T-helper 22 cell (primary cell): ENCODE data around the gene R3HCC1L.

Source experiments
- DNase-seq: peaks from one replicate; pipeline ENCODE4 v3.0.0-alpha.2; 2020; ENCODE audit warnings: low read depth

The R3HCC1L gene

DNA sequence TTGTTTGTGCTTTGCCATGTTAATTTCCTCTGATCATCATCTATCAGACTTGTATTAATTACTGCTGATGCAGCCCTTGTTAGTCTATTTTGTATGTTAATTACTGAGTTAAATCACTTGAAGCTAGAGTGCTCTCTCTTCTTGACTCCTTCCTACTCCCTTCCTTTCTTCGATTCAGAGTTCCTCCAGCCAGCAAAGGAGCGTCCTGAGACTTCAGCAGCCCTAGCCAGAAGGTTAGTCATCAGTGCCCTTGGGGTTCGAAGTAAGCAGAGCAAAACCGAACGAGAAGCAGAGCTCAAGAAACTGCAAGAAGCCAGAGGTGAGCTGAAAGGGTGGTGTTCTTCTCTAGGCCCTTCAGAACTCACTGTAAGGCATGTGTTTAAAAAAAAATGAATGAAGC, 101.4 kb downstream of the R3HCC1L start:
- DNase-seq = no peak

DNA sequence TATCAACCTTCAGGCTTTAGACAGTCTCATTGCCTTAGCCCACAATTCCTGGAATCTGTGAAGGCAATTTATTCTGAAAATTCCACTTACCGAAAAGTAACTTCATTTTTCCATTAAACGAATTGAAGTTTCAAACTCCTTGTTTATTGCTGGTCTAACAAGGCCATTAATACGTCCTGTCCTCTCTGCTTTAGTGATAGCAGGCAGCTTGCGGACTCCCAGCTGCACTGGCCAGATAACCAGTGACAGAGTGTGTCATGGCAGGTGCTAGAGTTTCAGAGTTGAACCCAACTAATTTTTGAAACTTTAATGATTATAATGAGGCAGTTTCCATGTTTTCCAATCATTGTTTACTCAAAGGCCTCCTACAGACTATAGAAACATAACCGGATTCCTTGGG, 102.4 kb downstream of the R3HCC1L start:
- DNase-seq = no peak

DNA sequence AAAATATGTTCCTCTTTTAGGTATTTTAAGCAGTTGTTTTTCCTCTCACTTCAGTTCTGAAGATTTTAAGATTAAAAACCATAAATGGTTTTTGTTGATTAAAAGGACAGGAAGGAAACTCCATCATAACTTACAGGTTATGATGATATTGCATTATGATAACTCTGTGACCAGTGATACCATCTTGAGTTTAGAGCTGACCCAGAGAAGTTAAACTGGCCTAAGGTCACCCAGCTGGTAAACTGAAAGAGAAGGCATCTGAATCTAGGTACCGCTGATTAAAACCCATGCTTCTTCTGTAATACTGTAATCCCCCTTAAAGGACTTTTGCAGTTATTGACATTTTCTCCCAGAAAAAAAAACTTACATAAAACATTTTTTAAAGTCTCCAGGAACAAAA, 103.9 kb downstream of the R3HCC1L start:
- DNase-seq = no peak

DNA sequence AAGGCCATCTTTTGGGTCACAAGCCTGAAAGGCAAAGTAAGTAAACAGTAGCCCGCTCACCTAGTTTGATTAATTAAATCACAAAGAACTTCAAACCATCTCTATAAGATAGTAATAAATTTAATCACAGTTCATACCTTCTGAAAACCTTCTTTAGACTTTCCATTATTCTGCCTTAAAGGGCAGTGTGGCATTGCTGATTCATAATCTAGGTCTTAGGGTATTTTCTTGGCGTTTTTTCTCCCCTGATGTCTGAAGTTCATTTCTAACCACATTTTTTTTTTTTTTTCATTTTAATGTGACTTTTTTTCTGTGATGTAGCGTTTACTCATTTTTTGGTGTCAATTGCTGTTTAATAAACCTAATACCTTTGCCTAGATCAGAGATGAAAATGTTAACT, 106.1 kb downstream of the R3HCC1L start:
- DNase-seq = no peak

DNA sequence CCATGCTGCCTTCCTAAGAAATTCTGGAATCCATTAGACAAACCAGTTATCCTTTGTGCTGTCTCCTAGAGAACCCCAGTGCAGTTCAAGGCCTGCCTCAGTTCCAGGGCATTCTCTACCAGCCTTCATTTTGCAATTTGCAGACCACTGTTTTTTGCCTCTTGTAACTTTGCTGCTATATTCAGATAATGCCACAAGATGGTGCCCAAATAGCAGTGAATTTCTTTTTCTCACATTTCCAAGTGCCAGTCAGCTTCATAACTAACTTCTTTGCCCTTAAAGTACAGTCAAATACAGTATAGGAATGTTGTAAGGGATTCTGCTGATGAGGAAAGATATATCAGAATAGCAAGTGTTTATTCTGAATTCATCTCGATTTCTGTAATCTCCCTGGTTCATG, 108.4 kb downstream of the R3HCC1L start:
- no peak for DNase-seq

DNA sequence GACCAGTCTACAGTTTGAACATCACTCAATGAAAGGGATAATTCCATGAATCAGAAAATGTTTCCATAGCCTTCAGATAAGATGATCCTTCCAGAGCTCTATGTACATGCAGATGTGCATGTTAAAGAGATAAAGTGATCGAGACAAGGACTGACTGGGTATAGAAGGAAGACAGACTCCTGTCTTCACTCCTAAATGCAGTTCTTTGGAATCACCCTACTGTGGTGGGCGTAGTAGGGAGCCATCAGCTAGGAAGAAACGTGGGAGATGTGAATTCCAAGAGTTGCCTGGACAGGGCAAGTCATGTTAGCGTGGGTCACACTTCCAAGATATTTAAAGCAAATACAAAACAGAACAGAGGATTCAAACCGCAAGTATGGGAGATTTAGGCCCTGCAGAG, 109.7 kb downstream of the R3HCC1L start:
- no peak for DNase-seq

DNA sequence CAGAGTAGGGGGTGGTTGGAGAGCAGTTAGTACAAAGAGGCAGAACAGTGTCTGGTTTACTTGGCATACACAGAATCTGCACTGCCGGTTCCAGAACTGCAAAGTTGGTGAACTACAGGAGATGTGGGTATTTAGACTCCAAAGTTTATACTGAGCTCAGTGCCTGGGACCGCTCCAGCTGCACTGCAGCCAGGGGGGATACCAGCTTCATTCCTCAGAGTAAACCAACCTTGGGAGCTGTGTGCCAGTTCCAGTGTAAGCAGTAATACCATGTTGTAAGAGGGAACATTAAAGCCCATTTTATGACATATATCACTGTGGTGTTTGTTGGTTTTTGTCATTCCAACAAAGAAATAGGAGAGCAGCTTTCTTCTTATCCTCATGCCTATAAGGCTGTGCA, 110.1 kb downstream of the R3HCC1L start:
- DNase-seq = no peak

DNA sequence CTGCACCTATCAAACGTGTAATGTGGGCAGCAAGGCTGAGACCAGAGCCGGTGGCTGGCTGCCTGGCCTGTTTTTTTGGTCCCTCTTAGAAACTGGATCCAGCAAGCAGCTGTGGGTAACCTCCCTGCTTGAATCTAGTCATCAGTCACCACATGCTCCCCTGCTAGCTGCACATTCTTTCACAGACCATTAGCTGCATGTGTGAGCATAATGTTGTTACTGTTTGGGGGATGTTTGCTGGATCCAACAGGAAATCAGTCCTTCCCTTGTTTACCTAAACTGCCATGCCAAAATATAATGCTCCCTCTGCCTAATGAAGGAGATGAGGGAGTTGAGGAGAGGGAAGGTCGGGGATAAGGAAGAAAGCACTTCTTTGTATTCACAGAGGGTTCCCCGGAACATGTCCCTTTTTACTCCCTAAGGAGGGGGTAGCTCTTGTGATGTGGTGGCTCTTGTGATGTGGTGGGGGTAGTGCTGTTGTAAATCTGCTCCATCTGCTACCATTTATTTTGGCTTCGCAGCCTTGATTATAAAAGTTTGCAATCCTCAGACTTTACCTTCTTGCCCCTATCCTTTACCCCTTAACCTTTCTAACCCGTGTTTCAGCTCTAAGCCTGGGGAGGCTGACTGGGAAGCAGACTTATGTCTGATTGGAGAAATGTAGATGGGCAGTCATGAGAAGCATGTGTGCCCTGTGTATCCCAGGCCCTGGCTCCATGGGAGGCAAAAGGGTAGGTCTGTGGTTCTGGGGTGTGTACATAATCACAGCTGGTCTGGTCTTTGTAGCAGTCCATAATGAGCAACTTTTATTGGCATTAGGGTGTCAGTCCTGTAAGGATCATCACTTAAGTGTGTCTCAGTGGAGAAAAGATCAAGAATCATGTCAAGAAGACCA, 112.7 kb downstream of the R3HCC1L start:
- DNase-seq = no peak

DNA sequence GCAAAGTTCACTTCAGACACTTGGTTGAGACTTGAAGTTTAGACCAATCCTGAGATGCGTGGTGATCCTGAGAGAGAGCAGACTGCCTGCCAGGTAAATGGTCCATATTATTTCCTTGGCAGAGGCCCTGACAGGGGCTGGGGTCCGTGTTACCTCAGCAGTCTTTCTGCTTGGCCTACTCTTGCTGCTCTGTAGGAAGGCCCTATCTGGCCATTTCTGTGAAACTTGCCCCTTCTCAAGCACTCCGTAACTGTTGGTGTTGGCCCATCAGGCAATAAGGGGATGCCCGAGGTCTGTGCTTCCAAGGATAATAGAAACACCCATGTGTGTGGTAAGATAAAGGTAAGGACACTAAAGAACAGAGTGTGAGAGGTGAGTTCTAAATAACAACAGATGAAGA, 113.6 kb downstream of the R3HCC1L start:
- DNase-seq = no peak

DNA sequence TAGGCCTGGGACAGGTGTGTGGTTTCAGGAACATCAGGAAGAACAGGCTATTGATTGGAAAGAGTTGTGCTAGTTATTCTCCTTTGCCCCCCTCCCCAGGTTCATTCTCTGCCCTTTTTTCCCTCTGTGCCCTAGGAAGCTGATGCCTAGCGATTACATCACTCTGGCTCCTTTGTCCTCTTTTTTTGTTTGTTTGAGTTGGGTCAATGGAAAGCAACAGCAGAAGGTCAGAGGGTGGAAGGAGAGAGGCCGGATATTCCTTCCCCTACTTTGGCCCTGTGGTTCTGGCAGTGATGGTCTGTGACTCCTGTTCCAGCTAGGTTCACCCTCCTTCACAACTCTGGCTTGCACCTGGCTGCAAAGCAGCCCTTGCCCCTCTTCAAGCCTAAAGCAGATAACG, 114.7 kb downstream of the R3HCC1L start:
- DNase-seq = no peak

DNA sequence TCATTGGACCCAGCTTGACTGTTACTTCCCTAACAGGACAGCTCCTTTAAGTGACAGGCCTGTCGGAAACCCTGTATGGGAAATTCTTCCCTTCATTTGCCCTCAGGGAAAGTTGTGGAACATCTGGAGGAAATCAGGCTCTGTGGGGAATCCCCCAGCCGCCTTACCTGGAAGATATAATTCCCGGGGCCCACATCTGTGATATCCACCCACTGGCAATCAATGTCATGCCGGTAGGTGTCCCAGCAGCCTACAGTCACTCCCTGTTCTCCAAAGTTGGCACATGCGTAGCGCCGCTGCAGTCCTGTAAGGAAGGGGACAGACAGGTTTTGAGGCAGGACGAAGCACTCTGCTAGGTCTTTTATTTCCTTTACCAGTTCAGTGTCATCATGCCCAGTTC, 116.9 kb downstream of the R3HCC1L start:
- DNase-seq = no peak

DNA sequence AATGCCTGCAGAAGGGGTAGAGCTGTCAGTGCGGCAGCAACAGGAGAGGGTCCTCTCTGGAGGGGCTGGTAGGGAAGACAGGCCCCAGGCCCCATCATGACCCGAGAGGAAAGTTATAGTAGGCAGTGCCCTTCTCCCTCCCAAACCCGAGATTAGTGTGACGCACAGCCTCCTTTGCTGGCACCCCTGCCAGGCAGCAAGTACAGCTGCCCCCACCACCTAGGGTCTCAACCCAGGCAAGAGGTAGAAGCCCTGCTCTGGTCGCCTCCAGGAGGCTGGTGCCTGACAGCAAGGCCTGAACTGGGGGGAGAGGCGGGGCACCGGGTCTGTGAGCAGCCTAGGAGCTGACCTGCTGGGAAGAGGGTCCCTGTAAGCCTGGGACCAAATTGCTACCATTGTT, 118.0 kb downstream of the R3HCC1L start:
- DNase-seq = no peak

DNA sequence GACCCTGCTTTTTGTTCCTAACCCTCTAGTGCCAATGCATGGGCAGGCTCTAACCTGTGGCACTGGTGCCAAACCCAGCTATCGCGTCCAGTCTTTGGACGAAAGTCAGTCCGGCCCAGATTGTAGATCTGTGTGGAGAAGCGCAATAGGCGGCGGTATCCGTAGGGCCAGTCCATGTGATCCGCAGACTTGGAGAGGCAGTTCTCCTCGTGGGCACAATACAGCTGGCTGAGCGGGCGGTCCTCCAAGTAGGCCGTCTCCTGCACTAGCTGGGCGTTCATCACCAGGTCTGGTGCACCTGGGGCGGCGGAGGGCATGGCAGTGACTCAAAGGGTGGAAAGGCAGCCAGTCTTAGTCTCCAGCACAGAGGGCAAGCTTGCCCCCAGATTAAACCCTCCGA, 119.0 kb downstream of the R3HCC1L start:
- no peak for DNase-seq

DNA sequence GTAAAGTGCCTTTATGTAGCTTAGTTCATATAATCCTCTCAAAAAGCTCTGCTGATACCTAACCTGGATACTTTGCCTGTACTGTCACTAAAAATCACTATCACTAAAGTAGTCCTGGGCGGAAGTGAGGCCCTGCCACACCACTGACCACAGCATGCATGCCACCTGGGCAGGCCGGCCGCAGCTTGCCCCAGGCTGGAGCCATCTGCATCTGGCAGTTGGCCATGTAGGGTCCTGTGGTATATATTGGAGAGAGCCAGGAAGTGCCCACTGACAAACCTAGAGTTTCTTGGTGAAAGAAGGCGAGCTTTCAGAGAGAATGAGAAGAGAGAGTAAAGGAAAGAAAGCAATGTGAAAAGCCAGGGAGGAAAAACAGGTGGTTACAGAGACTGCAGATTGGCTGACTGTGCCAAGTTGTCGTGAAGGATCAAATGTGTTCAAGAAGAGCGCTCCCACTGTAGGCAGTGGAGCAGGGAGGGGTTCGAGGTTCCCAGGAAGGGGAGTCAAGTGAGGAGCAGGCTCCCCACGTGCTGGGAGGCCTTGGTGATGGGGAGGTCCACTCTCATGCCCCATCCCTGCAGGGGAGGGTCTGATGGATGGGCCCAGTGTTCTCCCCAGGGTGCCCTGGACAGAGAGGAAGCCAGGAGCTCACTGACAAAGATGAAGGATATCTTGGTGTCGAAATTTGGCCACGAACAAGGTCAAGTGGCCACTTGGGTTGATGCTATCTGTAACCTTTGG, 119.9 kb downstream of the R3HCC1L start:
- no peak for DNase-seq

DNA sequence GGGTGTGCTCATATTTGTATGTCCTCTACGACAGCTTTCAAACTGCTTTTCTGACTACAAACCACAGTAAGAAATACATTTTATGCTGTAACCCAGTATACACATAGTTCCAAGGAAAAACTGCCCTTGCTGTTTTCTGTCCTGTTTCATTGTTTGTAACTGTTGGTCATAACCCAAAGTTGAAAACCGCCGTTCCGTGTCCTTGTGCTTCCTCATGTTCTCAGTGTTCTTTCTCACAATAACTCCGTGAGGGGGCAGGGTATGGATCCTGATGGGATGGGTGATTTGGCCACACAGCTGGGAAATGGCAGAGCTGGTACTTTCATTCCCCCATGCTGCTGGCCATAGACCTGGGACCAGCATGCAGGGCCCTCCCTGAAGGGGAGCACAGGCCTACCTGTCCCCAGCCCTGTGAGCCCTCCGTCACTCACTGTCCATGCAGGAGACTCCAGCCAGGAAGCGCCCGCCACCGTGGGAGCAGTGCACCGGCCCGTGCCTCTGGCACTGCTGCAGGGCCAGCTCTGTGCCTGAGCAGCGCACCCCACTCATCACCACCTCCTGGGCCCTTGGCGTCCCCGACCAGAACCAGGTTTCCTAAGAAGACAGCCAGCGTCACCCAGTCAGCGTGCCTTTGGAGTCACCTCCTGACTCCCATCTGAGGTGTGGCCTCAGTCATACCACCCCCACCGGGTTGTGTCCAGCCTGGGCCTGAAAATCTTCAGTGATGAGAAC, 120.9 kb downstream of the R3HCC1L start:
- no peak for DNase-seq

DNA sequence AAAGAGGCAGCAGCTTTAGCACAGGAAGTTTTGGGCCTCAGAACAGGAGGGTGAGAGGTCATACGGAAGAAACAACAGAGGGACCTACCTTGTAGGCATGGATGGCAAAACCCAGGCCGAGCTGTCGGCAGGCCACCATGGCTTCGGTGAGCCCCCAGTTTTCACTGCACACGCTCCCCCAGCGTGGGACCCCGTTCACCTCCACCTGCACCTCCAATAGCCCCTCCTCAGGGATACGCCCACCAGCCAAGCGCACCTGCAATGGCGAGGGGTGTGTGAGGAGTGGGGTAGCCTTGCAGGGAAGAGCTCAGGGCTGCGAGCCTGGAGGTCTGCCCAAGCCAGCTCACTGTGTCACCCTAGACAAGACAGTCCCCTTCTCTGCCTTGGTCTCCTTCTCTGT, 122.2 kb downstream of the R3HCC1L start:
- DNase-seq = no peak

DNA sequence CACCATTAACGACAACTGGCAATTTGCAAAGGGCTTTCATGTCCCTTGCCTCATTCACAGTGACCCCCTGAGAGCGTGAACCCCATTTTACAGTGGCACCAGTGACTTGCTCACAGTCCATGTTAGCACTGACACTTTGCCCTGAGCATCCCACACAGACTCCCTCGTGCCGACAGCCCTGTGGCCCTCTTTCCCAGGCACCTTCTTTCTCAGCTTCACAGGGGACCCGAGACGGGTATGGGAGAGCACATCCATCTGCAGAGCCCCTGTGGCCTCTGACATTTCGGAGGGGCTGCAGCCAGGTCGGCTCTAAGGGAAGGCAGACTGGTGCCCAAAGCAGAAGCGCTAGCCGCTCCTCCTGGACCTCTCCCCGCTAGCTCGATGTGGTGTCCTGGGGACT, 122.7 kb downstream of the R3HCC1L start:
- DNase-seq = no peak

DNA sequence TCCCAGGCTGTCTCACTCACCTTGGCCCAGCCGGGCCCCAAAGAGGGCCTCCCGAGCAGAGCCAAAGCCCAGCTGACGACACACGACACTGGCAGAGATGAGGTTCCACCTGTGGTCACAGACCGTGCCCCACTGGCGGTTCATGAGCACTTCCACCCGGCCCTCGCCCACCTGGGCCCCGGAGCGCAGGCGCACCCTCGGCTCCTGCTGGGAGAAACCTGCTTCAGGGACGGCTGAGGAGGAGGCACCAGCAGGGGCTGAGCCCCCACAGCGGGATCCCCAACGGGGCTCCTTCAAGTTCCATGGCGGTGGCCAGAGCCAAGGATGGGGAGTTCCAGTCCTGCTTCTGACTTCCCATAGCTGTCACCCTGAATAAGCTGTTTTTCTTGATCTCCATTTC, 123.5 kb downstream of the R3HCC1L start:
- no peak for DNase-seq

DNA sequence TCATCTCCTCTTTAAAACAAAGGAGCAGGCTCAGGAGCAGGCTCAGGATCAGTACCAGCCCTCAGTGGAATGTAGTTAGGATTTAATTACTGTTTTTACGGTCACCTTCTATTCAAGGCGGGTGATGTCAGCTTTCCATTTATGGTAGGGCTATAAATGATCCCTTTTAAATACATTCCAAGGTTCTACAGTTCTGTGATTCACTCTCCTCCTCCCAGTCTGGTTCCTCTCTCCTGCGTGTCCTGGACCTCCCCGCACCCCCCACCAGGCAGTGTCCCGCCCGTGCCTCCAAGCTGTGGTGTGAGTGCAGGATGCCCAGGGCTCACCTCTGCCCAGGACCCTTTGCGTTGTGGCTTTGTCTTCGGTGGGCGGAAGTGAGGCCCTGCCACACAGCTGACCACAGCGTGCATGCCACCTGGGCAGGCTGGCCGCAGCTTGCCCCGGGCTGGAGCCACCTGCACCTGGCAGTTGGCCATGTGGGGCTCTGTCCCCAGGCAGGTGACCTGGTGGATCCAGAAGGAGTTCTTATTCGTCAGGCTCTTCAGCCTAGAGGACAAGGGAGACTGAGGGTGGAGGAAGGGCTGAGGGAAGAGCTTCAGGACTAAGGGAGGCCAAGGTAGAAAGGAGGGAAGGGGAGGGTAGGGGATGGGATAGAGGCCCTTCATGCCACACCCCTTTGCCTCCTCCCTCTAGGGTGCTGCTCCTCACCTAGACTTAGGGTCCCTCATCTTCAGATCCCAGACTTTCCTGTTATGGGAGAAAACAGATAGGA, 124.4 kb downstream of the R3HCC1L start:
- no peak for DNase-seq

DNA sequence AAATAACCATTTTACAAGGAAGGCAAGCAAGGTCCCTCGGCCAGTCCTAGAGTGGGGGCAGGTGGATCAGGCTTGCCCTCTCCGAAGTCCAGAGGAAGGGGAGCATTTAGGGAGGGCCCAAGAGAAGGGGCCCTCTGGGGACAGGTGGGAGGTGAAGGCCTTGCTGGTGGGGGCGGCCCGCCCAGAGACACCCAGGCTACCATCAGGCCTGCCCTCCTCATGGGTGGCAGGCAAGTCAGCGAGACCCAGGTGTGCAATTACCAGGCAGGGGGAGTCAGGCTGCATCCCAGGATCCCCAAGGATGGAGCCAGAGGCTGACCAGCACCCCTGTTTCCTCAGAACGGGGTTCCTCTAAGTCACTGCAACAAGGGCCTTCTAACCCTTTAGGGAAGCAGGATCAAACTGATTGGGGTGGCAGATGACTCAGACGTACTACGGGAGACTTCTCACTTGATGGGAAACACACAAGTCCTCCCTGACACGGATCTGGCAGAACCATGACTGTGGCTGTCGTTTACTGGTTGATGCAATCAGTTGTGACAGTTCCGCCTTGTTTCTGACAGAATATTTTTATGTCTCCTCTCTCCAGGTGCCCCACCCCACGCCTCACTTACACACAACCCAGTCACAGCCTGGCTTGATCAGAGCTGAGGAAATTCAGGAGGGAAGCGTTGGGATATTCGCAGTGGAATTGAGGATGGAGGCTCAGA, 125.3 kb downstream of the R3HCC1L start:
- DNase-seq = no peak

DNA sequence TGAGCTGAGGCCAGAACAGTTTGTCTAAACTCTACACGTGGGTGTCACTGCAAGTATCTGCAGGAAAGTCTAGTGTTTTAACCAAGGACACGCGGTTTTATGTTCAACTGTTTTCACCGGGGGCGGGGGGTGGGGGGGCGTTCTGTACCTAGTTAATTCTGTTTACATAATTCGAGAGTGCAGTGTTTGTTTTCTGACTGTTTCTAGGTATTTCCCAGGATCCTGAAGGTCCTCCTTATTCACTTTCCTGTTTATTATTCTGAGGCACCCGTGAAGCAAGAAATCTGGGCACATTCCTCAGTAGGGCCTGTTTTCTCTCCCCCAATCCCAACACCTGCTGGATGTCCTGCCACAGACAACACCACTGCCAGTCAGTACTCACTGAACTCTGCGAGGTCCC, 125.9 kb downstream of the R3HCC1L start:
- DNase-seq = no peak
